Measurements from ENCODE around the gene TNC. TPM values are rescaled to one million over a fixed set of nuclear protein-coding genes. Genes with fewer than 3 reads are reported as not detected.

Gene TNC
- total and polyA plus RNA-seq, 2 donors (not counting 3 experiments of a cell fraction or from before 2014, with no cell fraction given) = 0.29 TPM; not detected in 1

DNA sequence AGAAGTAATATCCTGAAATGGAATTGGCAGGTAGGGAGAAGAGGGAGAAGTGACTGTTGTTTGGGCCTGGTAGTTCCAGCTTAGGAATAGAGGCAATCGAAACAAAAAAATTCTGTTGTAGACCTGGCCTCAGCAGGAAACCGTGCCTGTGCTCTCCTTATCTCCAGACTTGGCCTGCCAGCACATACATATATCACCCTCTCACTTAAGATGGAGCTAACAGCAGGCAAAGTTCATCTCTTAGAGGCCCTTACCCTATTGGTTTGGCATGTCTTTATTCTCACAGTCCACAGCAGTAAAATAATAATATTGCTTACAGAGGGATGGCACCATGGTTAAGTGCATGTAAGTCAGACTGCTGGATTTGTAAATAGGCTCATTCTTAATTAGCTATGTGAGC lies 19.6 kb upstream of the TNC start:
- no peaks in the 10 kb centered on the region for H4K20me1 ChIP-seq (replicated peaks; ENCODE audit: control insufficient read depth, extremely low read depth, insufficient read depth, low read length)
- ChIA-PET CTCF (no interaction called here), POLR2A (no interaction called here)
- no peak overlapping the region for H3K4me3 ChIP-seq (replicated peaks in 1 of 3; ENCODE audit: insufficient read depth in 1 of 3, low read depth in 1 of 3, low read length in 3 of 3)
- no peak overlapping the region for H2AFZ ChIP-seq (ENCODE audit: low read depth, low read length)
- no peaks in the 10 kb centered on the region for H3K36me3 ChIP-seq (ENCODE audit: control insufficient read depth in 2 of 2, extremely low read depth in 1 of 2, insufficient read depth in 2 of 2, low read length in 2 of 2)
- no peak overlapping the region for H3K4me2 ChIP-seq (ENCODE audit: insufficient read depth, low read length)
- no peaks in the 10 kb centered on the region for H3K9me3 ChIP-seq (replicated peaks; ENCODE audit: control insufficient read depth, insufficient read depth, low read length)
- no peaks in the 10 kb centered on the region for H3K27me3 ChIP-seq (ENCODE audit: control insufficient read depth in 2 of 2, insufficient read depth in 2 of 2, low read length in 2 of 2)
- H3K27ac ChIP-seq (ENCODE audit: insufficient read depth, low read depth, low read length) = no peak overlapping the region
- no peak for TF ChIP-seq EZH2 (IDR thresholded peaks at IDR 0.05; ENCODE audit: borderline replicate concordance, low read depth, low read length, severe bottlenecking)
- TF ChIP-seq, protein P1, sequence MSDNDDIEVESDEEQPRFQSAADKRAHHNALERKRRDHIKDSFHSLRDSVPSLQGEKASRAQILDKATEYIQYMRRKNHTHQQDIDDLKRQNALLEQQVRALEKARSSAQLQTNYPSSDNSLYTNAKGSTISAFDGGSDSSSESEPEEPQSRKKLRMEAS (IDR thresholded peaks at IDR 0.05; ENCODE audit: insufficient read depth, insufficient read length) = no peak
- TF ChIP-seq POLR2A (IDR thresholded peaks at IDR 0.05; ENCODE audit: low read depth, low read length) = no peak
- TF ChIP-seq FOS (IDR thresholded peaks at IDR 0.05; ENCODE audit: borderline replicate concordance, insufficient read depth, low read length) = no peak
- TF ChIP-seq GATA2 (IDR thresholded peaks at IDR 0.05; ENCODE audit: insufficient read depth, insufficient read length, low read depth, low read length) = no peak
- TF ChIP-seq POLR2AphosphoS5 (IDR thresholded peaks at IDR 0.05; ENCODE audit: insufficient read depth, low read depth, low read length) = no peak
- TF ChIP-seq, protein P2, sequence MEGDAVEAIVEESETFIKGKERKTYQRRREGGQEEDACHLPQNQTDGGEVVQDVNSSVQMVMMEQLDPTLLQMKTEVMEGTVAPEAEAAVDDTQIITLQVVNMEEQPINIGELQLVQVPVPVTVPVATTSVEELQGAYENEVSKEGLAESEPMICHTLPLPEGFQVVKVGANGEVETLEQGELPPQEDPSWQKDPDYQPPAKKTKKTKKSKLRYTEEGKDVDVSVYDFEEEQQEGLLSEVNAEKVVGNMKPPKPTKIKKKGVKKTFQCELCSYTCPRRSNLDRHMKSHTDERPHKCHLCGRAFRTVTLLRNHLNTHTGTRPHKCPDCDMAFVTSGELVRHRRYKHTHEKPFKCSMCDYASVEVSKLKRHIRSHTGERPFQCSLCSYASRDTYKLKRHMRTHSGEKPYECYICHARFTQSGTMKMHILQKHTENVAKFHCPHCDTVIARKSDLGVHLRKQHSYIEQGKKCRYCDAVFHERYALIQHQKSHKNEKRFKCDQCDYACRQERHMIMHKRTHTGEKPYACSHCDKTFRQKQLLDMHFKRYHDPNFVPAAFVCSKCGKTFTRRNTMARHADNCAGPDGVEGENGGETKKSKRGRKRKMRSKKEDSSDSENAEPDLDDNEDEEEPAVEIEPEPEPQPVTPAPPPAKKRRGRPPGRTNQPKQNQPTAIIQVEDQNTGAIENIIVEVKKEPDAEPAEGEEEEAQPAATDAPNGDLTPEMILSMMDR (IDR thresholded peaks at IDR 0.05; ENCODE audit: extremely low read depth in 1 of 2, insufficient read depth in 1 of 2, low read depth in 1 of 2, low read length in 2 of 2) = no peak
- TF ChIP-seq JUN (IDR thresholded peaks at IDR 0.05; ENCODE audit: borderline replicate concordance, insufficient read depth, insufficient read length, low read depth) = no peak
- TF ChIP-seq MYC (IDR thresholded peaks at IDR 0.05; ENCODE audit: low read depth, low read length) = no peak
- H3K79me2 ChIP-seq (ENCODE audit: control insufficient read depth, insufficient read depth, low read length) = no peaks in the 10 kb centered on the region
- no peaks in the 10 kb centered on the region for H3K4me1 ChIP-seq (ENCODE audit: control insufficient read depth, extremely low read depth, insufficient read depth, low read length)
- BruUV-seq (replicated peaks) = no TSS peak
- FAIRE-seq (no peak), DNase-seq (ENCODE audit: low read depth, low spot score) (no peak)
- H3K9ac ChIP-seq (replicated peaks; ENCODE audit: extremely low read depth, insufficient read depth, low read length) = no peak overlapping the region
- dilution Hi-C loops (cut with MboI; ENCODE audit: extremely low pct_ligation_motif_present, low sequenced_read_pairs) (no loop called here), intact Hi-C loops (cut with micrococcal nuclease) (no loop called here)
- H3K9me1 ChIP-seq (replicated peaks; ENCODE audit: control insufficient read depth, extremely low read depth, insufficient read depth, low read length) = no peaks in the 10 kb centered on the region

Measured in endothelial cell of umbilical vein (primary cell).